HCT116 (cell line): ENCODE data around the gene TCHP. TPM values are rescaled to one million over a fixed set of nuclear protein-coding genes. Genes with fewer than 3 reads are reported as not detected.

ENCODE experiments used
- ATAC-seq: fragments of 200-7000 bp; cut with Tn5 transposase; 2 replicates; pipeline ENCODE4 v1.9.1; 2020; ENCODE audit warnings: mild to moderate bottlenecking, moderate library complexity
- BruUV-seq: library from RNA; stranded (reverse); fragments of 400-500 nt; replicated peaks from 2 replicates; lab custom pipeline; 2021; lab: Mats Ljungman, UMichigan
- CTCF ChIA-PET: fragments of 300-600 bp; sonication (Branson Sonifier 250); formaldehyde crosslinking; loops from one replicate; lab custom pipeline; 2021; ENCODE audit warnings: antibody characterized with exemption; lab: Charles Lee
- POLR2A ChIA-PET: fragments of 300-600, 350-600 bp; sonication (Branson Sonifier 250); formaldehyde crosslinking; loops from one replicate; lab custom pipeline; 2021; ENCODE audit warnings: antibody characterized with exemption; lab: Charles Lee
- RAD21 ChIA-PET, 2 experiments: fragments of 300-600 bp; sonication (Branson Sonifier 250); formaldehyde crosslinking; loops; one replicate each; lab custom pipeline; 2023; ENCODE audit warnings: low total read pairs in 2 of 2; ENCODE audit not compliant: uncharacterized antibody in 2 of 2, unreplicated experiment in 2 of 2, low non-redundant PET in 1 of 2; lab: Charles Lee
- DNase-seq: peaks from one replicate; pipeline ENCODE4 v3.0.0-alpha.2; 2010; ENCODE audit warnings: low read depth, low spot score
- H2AFZ ChIP-seq: fragments of 200-600 bp; shearing (Covaris generic), sonication (generic); 2 replicates; pipeline ENCODE4 v1.6.1; 2017; ENCODE audit warnings: low read depth, mixed run types, mixed read lengths, antibody characterized with exemption, low read length; ENCODE audit not compliant: poor library complexity, severe bottlenecking
- H3K27ac ChIP-seq: 2 replicates; pipeline ENCODE4 v1.5.1; 2012; ENCODE audit warnings: low read depth, low read length
- H3K27me3 ChIP-seq: fragments of 200-600 bp; sonication (generic); 2 replicates; pipeline ENCODE4 v1.6.1; 2016; ENCODE audit warnings: mixed run types, low read length, mixed read lengths; ENCODE audit not compliant: insufficient read depth
- H3K36me3 ChIP-seq, 2 experiments: fragments of 200-500 bp in 1 of 2; fragments of 200-600 bp in 1 of 2; sonication (Bioruptor generic) in 1 of 2; sonication (generic) in 1 of 2; 2 replicates each; pipeline versions ENCODE4 v1.5.1 to v1.6.1; 2014 to 2016; ENCODE audit warnings: low read length in 2 of 2, inconsistent platforms in 1 of 2, mixed read lengths in 1 of 2, mixed run types in 1 of 2; ENCODE audit not compliant: insufficient read depth in 2 of 2, control insufficient read depth in 1 of 2
- H3K4me1 ChIP-seq, 2 experiments: fragments of 200-600 bp in 1 of 2; sonication (generic) in 1 of 2; 2 replicates each; pipeline versions ENCODE4 v1.5.1 to v1.6.1; 2012 to 2017; ENCODE audit warnings: low read length in 2 of 2, inconsistent platforms in 1 of 2, mild to moderate bottlenecking in 1 of 2, mixed read lengths in 1 of 2, mixed run types in 1 of 2, moderate library complexity in 1 of 2; ENCODE audit not compliant: insufficient read depth in 2 of 2, control insufficient read depth in 1 of 2
- H3K4me2 ChIP-seq: fragments of 200-600 bp; sonication (generic); 2 replicates; pipeline ENCODE4 v1.6.1; 2017; ENCODE audit warnings: mixed run types, low read length, mixed read lengths
- H3K4me3 ChIP-seq, 2 experiments: fragments of 200-600 bp in 1 of 2; sonication (generic) in 1 of 2; replicated peaks in 1 of 2; 2 replicates each; pipeline ENCODE4 v1.5.1; 2011 to 2016; ENCODE audit warnings: low read length in 2 of 2, control low read depth in 1 of 2, low read depth in 1 of 2, mild to moderate bottlenecking in 1 of 2, mixed read lengths in 1 of 2, mixed run types in 1 of 2
- H3K79me2 ChIP-seq: fragments of 200-600 bp; sonication (generic); 2 replicates; pipeline ENCODE4 v1.6.1; 2017; ENCODE audit warnings: mild to moderate bottlenecking, mixed run types, low read length, moderate library complexity, mixed read lengths; ENCODE audit not compliant: insufficient read depth
- H3K9ac ChIP-seq: fragments of 200-600 bp; sonication (generic); 2 replicates; pipeline ENCODE4 v1.6.1; 2016; ENCODE audit warnings: low read length, mixed read lengths
- H3K9me2 ChIP-seq: fragments of 200-600 bp; sonication (generic), shearing (Covaris generic); 2 replicates; pipeline ENCODE4 v1.6.1; 2017; ENCODE audit warnings: mixed run types, mild to moderate bottlenecking, moderate library complexity; ENCODE audit not compliant: insufficient read depth
- H3K9me3 ChIP-seq, 2 experiments: fragments of 200-500 bp in 1 of 2; fragments of 200-600 bp in 1 of 2; sonication (Bioruptor generic) in 1 of 2; sonication (generic) in 1 of 2; 2 replicates each; pipeline ENCODE4 v1.6.1; 2014 to 2017; ENCODE audit warnings: low read length in 2 of 2, mixed read lengths in 2 of 2, inconsistent platforms in 1 of 2, low read depth in 1 of 2, mild to moderate bottlenecking in 1 of 2, mixed run types in 1 of 2, moderate library complexity in 1 of 2; ENCODE audit not compliant: control insufficient read depth in 1 of 2, insufficient read depth in 1 of 2
- H4K20me1 ChIP-seq: fragments of 200-600 bp; sonication (generic), shearing (Covaris generic); 2 replicates; pipeline ENCODE4 v1.6.1; 2017; ENCODE audit warnings: mixed run types, mild to moderate bottlenecking, moderate library complexity; ENCODE audit not compliant: insufficient read depth
- ATF3 ChIP-seq: IDR thresholded peaks from 2 replicates; pipeline ENCODE4 v1.6.1; 2012
- CBX3 ChIP-seq: IDR thresholded peaks from 2 replicates; pipeline ENCODE4 v1.6.1; 2012; ENCODE audit warnings: low read depth
- CEBPB ChIP-seq: IDR thresholded peaks from 2 replicates; pipeline ENCODE4 v1.6.1; 2012; ENCODE audit warnings: low read depth
- ELF1 ChIP-seq: IDR thresholded peaks from 2 replicates; pipeline ENCODE4 v1.6.1; 2012; ENCODE audit warnings: low read depth, borderline replicate concordance
- EZH2 ChIP-seq: fragments of 200-600 bp; sonication (generic); IDR thresholded peaks from 2 replicates; pipeline ENCODE4 v1.6.1; 2017; ENCODE audit warnings: antibody characterized with exemption, mixed run types
- FOSL1 ChIP-seq: IDR thresholded peaks from 2 replicates; pipeline ENCODE4 v1.6.1; 2012; ENCODE audit warnings: low read depth
- JUND ChIP-seq: IDR thresholded peaks from 2 replicates; pipeline ENCODE4 v1.6.1; 2012
- MAX ChIP-seq: IDR thresholded peaks from 2 replicates; pipeline ENCODE4 v1.6.1; 2012
- POLR2A ChIP-seq: IDR thresholded peaks from 2 replicates; pipeline ENCODE4 v1.7.0; 2011; ENCODE audit warnings: borderline replicate concordance; ENCODE audit not compliant: insufficient read depth, insufficient read length; ENCODE audit errors: extremely low read depth
- RAD21 ChIP-seq: IDR thresholded peaks from 2 replicates; pipeline ENCODE4 v1.6.1; 2012; ENCODE audit warnings: low read depth, mild to moderate bottlenecking
- SIN3A ChIP-seq: IDR thresholded peaks from 2 replicates; pipeline ENCODE4 v1.6.1; 2012; ENCODE audit warnings: low read depth
- SP1 ChIP-seq: IDR thresholded peaks from 2 replicates; pipeline ENCODE4 v1.6.1; 2012; ENCODE audit warnings: low read depth
- SRF ChIP-seq: IDR thresholded peaks from 2 replicates; pipeline ENCODE4 v1.6.1; 2012; ENCODE audit warnings: low read depth
- TCF7L2 ChIP-seq: IDR thresholded peaks from 2 replicates; pipeline ENCODE4 v1.7.0; 2011; ENCODE audit warnings: borderline replicate concordance, inconsistent platforms; ENCODE audit not compliant: insufficient read depth, insufficient read length; ENCODE audit errors: extremely low read depth
- YY1 ChIP-seq: IDR thresholded peaks from 2 replicates; pipeline ENCODE4 v1.6.1; 2011; ENCODE audit warnings: low read length, low read depth, moderate library complexity, mild to moderate bottlenecking; ENCODE audit not compliant: insufficient replicate concordance; ENCODE audit errors: extremely low read depth
- ZFX ChIP-seq: fragments of 450-650 bp; IDR thresholded peaks from 2 replicates; pipeline ENCODE4 v1.6.1; 2017
- ZNF274 ChIP-seq: fragments of 200-500 bp; sonication (Bioruptor generic); IDR thresholded peaks from 2 replicates; pipeline ENCODE4 v1.6.1; 2014; ENCODE audit warnings: mild to moderate bottlenecking, low read depth, low read length, inconsistent platforms
- intact Hi-C: fragments of 100-400 bp; cut with micrococcal nuclease; formaldehyde crosslinking; loops from 2 replicates; pipeline ENCODE4 v1.10.0; 2022
- total RNA-seq: library from RNA; stranded (reverse); gene quantifications from one replicate; pipeline ENCODE4 v1.2.1, GENCODE V29; 2021; ENCODE audit not compliant: unreplicated experiment
- TF ChIP-seq, protein P1 (sequence below): IDR thresholded peaks from 2 replicates; pipeline ENCODE4 v1.6.1; 2011; ENCODE audit warnings: mild to moderate bottlenecking, low read length, moderate library complexity; ENCODE audit not compliant: insufficient replicate concordance; ENCODE audit errors: extremely low read depth

TCHP gene
- total RNA-seq, 1 experiment from 2014 or later: 17.3 TPM

DNA sequence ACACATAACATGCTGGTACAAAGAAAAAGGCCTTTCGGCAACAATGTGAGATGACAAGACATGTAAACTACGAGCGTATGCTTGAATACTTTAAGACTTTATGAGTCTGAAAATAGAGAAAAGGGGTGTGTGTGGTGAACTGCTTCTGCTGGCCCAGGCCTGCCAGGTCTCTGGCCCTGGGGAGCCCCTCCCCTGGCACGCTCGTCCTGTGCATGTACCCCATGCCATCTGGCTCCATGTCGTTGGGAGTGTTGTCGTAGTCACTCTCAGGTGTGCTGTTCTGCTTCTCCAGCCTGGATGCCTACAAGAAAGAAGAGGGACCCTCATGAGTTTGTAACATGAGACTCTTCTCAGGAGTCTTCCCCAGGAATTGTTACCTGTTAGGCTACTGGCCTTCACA, 38.9 kb downstream of the TCHP start:
- Histone ChIP-seq H3K4me2 (no peak overlapping the region), H3K4me1 (no peaks in the 10 kb centered on the region), H3K27ac (no peak overlapping the region), H3K9ac (no peak overlapping the region), H3K4me3 (no peak overlapping the region), H3K9me3 (no peaks in the 10 kb centered on the region), H2AFZ (no peak overlapping the region), H3K9me2 (no peaks in the 10 kb centered on the region), H4K20me1 (no peaks in the 10 kb centered on the region), H3K79me2 (no peaks in the 10 kb centered on the region)
- intact Hi-C loops: no loop called here
- ATAC-seq: no peak
- RAD21 ChIA-PET: no interaction called here
- BruUV-seq: no TSS peak
- no peak for DNase-seq
- no peak for TF ChIP-seq ZFX
- no peak for TF ChIP-seq CEBPB
- TF ChIP-seq SRF: no peak
- TF ChIP-seq ZNF274: no peak
- TF ChIP-seq, protein P1, sequence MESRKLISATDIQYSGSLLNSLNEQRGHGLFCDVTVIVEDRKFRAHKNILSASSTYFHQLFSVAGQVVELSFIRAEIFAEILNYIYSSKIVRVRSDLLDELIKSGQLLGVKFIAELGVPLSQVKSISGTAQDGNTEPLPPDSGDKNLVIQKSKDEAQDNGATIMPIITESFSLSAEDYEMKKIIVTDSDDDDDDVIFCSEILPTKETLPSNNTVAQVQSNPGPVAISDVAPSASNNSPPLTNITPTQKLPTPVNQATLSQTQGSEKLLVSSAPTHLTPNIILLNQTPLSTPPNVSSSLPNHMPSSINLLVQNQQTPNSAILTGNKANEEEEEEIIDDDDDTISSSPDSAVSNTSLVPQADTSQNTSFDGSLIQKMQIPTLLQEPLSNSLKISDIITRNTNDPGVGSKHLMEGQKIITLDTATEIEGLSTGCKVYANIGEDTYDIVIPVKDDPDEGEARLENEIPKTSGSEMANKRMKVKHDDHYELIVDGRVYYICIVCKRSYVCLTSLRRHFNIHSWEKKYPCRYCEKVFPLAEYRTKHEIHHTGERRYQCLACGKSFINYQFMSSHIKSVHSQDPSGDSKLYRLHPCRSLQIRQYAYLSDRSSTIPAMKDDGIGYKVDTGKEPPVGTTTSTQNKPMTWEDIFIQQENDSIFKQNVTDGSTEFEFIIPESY: no peak
- TF ChIP-seq RAD21: no peak
- TF ChIP-seq SP1: no peak
- TF ChIP-seq TCF7L2: no peak
- TF ChIP-seq, all 23 proteins: peak for 0
- CTCF ChIA-PET: no interaction called here
- Histone ChIP-seq H3K27me3 (no peaks in the 10 kb centered on the region), H3K36me3 (peaks cover 0 to 12% of the 10 kb centered on the region in 2 experiments; a peak in 1 of 4 replicates)
- POLR2A ChIA-PET: no interaction called here

DNA sequence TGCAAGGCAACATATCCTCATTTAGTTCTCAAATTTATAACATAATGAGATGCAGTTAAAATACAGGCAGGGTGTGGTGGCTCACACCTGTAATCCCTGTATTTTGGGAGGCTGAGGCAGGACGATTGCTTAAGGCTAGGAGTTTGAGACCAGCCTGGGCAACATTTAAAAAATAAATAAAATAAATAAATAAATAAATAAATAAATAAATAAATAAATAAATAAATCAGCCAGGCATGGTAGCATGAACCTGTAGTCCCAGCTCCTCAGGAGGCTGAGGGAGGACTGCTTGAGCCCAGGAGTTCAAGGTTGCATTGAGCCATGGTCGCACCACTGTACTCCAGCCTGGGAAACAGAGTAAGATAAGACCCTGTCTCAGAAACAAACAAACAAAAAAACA, 39.4 kb downstream of the TCHP start:
- Histone ChIP-seq H3K79me2 (no peaks in the 10 kb centered on the region), H3K4me2 (no peak overlapping the region), H3K27ac (no peak overlapping the region), H4K20me1 (no peaks in the 10 kb centered on the region), H2AFZ (no peak overlapping the region), H3K4me1 (peaks cover 0 to 3% of the 10 kb centered on the region in 2 experiments; a peak in 1 of 4 replicates), H3K4me3 (no peak overlapping the region), H3K27me3 (no peaks in the 10 kb centered on the region), H3K36me3 (peaks cover 0 to 11% of the 10 kb centered on the region in 2 experiments; a peak in 1 of 4 replicates), H3K9ac (no peak overlapping the region), H3K9me2 (no peaks in the 10 kb centered on the region), H3K9me3 (no peaks in the 10 kb centered on the region)
- RAD21 ChIA-PET: no interaction called here
- CTCF ChIA-PET: no interaction called here
- intact Hi-C loops: no loop called here
- POLR2A ChIA-PET: no interaction called here
- DNase-seq (no peak), ATAC-seq (no peak)
- BruUV-seq: no TSS peak
- TF ChIP-seq CBX3: no peak
- TF ChIP-seq FOSL1: no peak
- TF ChIP-seq EZH2: no peak
- TF ChIP-seq TCF7L2: no peak
- no peak for TF ChIP-seq ELF1
- no peak for TF ChIP-seq POLR2A
- TF ChIP-seq ATF3: no peak
- TF ChIP-seq JUND: no peak
- TF ChIP-seq SP1: no peak
- TF ChIP-seq YY1: no peak
- no peak for TF ChIP-seq RAD21
- no peak for TF ChIP-seq ZFX
- TF ChIP-seq CEBPB: no peak
- TF ChIP-seq SRF: no peak
- TF ChIP-seq, protein P1: no peak
- TF ChIP-seq SIN3A: no peak
- no peak for TF ChIP-seq MAX
